WTC11 (cell line): ENCODE data around the gene PRSS27. TPM values are rescaled to one million over a fixed set of nuclear protein-coding genes. Genes with fewer than 3 reads are reported as not detected.

ENCODE experiments used
- ATAC-seq: fragments of 200-7000 bp; cut with Tn5 transposase; 2 replicates; pipeline ENCODE4 v1.10.0; 2021; ENCODE audit warnings: mild to moderate bottlenecking, moderate library complexity
- CTCF ChIA-PET: fragments of 300-600 bp; sonication (Branson Sonifier 250); formaldehyde crosslinking; loops from one replicate; lab custom pipeline; 2021; ENCODE audit warnings: antibody characterized with exemption; lab: Charles Lee
- POLR2A ChIA-PET: fragments of 350-600 bp; sonication (Branson Sonifier 250); formaldehyde crosslinking; loops from one replicate; lab custom pipeline; 2021; ENCODE audit warnings: antibody characterized with exemption; lab: Charles Lee
- DNase-seq: peaks from one replicate; pipeline ENCODE4 v3.0.0; 2021; ENCODE audit warnings: low spot score
- H3K27ac Mint-ChIP-seq: 2 replicates; pipeline ENCODE4 v1.8.0; 2021; ENCODE audit warnings: mixed read lengths
- H3K27me3 Mint-ChIP-seq: 2 replicates; pipeline ENCODE4 v1.8.0; 2021; ENCODE audit warnings: low read depth, mild to moderate bottlenecking, moderate library complexity, mixed read lengths
- H3K36me3 Mint-ChIP-seq: 2 replicates; pipeline ENCODE4 v1.8.0; 2021; ENCODE audit warnings: mixed read lengths
- H3K4me1 Mint-ChIP-seq: 2 replicates; pipeline ENCODE4 v1.8.0; 2022; ENCODE audit warnings: mixed read lengths
- H3K4me3 Mint-ChIP-seq: 2 replicates; pipeline ENCODE4 v1.8.0; 2021; ENCODE audit warnings: mild to moderate bottlenecking, moderate library complexity, mixed read lengths
- H3K9me3 Mint-ChIP-seq: 2 replicates; pipeline ENCODE4 v1.8.0; 2021; ENCODE audit warnings: mixed read lengths
- CBFB ChIP-seq: sonication (generic); formaldehyde crosslinking; IDR thresholded peaks from 2 replicates; pipeline ENCODE4 v1.8.1; 2022; ENCODE audit warnings: mild to moderate bottlenecking, low read depth, missing genetic modification reagents
- FOXJ3 ChIP-seq: sonication (generic); formaldehyde crosslinking; IDR thresholded peaks from 2 replicates; pipeline ENCODE4 v1.9.0; 2021; ENCODE audit warnings: missing genetic modification reagents, mild to moderate bottlenecking, borderline replicate concordance
- FOXP1 ChIP-seq: sonication (generic); formaldehyde crosslinking; IDR thresholded peaks from 2 replicates; pipeline ENCODE4 v1.8.0; 2022; ENCODE audit warnings: missing genetic modification reagents, mild to moderate bottlenecking, moderate library complexity, borderline replicate concordance
- GRHL2 ChIP-seq: fragments of 250-450 bp; sonication (Bioruptor Pico); IDR thresholded peaks from 2 replicates; pipeline ENCODE4 v1.8.0; 2022; ENCODE audit warnings: mild to moderate bottlenecking, moderate library complexity; ENCODE audit not compliant: insufficient replicate concordance, severe bottlenecking
- GTF2I ChIP-seq: fragments of 250-450 bp; sonication (Bioruptor Pico); conservative IDR thresholded peaks from 2 replicates; pipeline ENCODE4 v1.4.0; 2021; ENCODE audit warnings: mild to moderate bottlenecking
- NFYB ChIP-seq: sonication (generic); formaldehyde crosslinking; conservative IDR thresholded peaks from 2 replicates; pipeline ENCODE4 v1.8.0; 2022; ENCODE audit warnings: low read depth, missing genetic modification reagents
- RELA ChIP-seq: sonication (generic); formaldehyde crosslinking; IDR thresholded peaks from 2 replicates; pipeline ENCODE4 v1.8.1; 2022; ENCODE audit warnings: missing genetic modification reagents, mild to moderate bottlenecking, borderline replicate concordance
- TEAD4 ChIP-seq: sonication (generic); formaldehyde crosslinking; IDR thresholded peaks from 2 replicates; pipeline ENCODE4 v1.8.0; 2022; ENCODE audit warnings: mild to moderate bottlenecking, missing genetic modification reagents
- ZNF138 ChIP-seq: sonication (generic); formaldehyde crosslinking; conservative IDR thresholded peaks from 2 replicates; pipeline ENCODE4 v1.8.1; 2022; ENCODE audit warnings: mild to moderate bottlenecking, moderate library complexity, missing genetic modification reagents
- ZNF671 ChIP-seq: fragments of 250-450 bp; sonication (Bioruptor Pico); IDR thresholded peaks from 2 replicates; pipeline ENCODE4 v1.8.0; 2021; ENCODE audit warnings: mild to moderate bottlenecking
- total RNA-seq: library from RNA; stranded (reverse); gene quantifications from 3 replicates; pipeline ENCODE4 v1.2.3, GENCODE V29; 2021
- TF ChIP-seq, protein P1 (sequence below): fragments of 250-450 bp; sonication (Bioruptor Pico); IDR thresholded peaks from 2 replicates; pipeline ENCODE4 v1.9.0; 2021; ENCODE audit warnings: mild to moderate bottlenecking
- TF ChIP-seq, protein P2 (sequence below): sonication (generic); formaldehyde crosslinking; IDR thresholded peaks from 2 replicates; pipeline ENCODE4 v1.8.0; 2022; ENCODE audit warnings: mild to moderate bottlenecking, missing genetic modification reagents
- TF ChIP-seq, protein P3 (sequence below): fragments of 250-450 bp; sonication (Bioruptor Pico); IDR thresholded peaks from 2 replicates; pipeline ENCODE4 v2.1.2; 2022; ENCODE audit warnings: mild to moderate bottlenecking, moderate library complexity
- TF ChIP-seq, protein P4 (sequence below): sonication (generic); formaldehyde crosslinking; IDR thresholded peaks from 2 replicates; pipeline ENCODE4 v1.8.0; 2022; ENCODE audit warnings: mild to moderate bottlenecking, missing genetic modification reagents
- TF ChIP-seq, protein P5 (sequence below): sonication (generic); formaldehyde crosslinking; IDR thresholded peaks from 2 replicates; pipeline ENCODE4 v1.8.1; 2023; ENCODE audit warnings: mild to moderate bottlenecking, missing genetic modification reagents, moderate library complexity
- TF ChIP-seq, protein P6 (sequence below): sonication (generic); formaldehyde crosslinking; IDR thresholded peaks from 2 replicates; pipeline ENCODE4 v1.8.1; 2022; ENCODE audit warnings: mild to moderate bottlenecking, missing genetic modification reagents, moderate library complexity, borderline replicate concordance
- TF ChIP-seq, protein P7 (sequence below): sonication (generic); formaldehyde crosslinking; IDR thresholded peaks from 2 replicates; pipeline ENCODE4 v1.8.1; 2023; ENCODE audit warnings: mild to moderate bottlenecking, missing genetic modification reagents
- TF ChIP-seq, protein P8 (sequence below): sonication (generic); formaldehyde crosslinking; IDR thresholded peaks from 2 replicates; pipeline ENCODE4 v1.8.1; 2022; ENCODE audit warnings: low read depth, mild to moderate bottlenecking, moderate library complexity, missing genetic modification reagents, borderline replicate concordance

The PRSS27 gene
- total RNA-seq, 1 experiment from 2014 or later, result 5.1 TPM

DNA sequence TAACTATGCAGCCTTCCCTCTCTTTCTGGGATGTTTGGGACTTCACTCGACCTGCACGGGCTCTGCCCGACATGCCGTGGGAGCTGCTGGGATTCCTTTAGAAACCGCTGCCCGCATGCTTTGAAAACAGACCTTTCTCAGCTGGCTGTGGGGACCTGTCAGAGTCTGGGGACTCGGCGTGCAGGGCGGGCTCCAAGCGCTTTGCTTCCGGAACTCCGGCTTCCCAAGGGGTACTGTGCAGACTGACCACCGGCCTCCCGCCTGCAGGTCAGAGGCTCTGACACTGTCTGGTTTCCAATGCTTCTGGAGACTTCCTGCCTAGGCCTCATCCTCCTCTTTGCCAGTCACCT is 11.8 kb downstream of the PRSS27 start (continued):
- TF ChIP-seq, protein P1, sequence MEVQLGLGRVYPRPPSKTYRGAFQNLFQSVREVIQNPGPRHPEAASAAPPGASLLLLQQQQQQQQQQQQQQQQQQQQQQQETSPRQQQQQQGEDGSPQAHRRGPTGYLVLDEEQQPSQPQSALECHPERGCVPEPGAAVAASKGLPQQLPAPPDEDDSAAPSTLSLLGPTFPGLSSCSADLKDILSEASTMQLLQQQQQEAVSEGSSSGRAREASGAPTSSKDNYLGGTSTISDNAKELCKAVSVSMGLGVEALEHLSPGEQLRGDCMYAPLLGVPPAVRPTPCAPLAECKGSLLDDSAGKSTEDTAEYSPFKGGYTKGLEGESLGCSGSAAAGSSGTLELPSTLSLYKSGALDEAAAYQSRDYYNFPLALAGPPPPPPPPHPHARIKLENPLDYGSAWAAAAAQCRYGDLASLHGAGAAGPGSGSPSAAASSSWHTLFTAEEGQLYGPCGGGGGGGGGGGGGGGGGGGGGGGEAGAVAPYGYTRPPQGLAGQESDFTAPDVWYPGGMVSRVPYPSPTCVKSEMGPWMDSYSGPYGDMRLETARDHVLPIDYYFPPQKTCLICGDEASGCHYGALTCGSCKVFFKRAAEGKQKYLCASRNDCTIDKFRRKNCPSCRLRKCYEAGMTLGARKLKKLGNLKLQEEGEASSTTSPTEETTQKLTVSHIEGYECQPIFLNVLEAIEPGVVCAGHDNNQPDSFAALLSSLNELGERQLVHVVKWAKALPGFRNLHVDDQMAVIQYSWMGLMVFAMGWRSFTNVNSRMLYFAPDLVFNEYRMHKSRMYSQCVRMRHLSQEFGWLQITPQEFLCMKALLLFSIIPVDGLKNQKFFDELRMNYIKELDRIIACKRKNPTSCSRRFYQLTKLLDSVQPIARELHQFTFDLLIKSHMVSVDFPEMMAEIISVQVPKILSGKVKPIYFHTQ, result no peak
- TF ChIP-seq, protein P2, sequence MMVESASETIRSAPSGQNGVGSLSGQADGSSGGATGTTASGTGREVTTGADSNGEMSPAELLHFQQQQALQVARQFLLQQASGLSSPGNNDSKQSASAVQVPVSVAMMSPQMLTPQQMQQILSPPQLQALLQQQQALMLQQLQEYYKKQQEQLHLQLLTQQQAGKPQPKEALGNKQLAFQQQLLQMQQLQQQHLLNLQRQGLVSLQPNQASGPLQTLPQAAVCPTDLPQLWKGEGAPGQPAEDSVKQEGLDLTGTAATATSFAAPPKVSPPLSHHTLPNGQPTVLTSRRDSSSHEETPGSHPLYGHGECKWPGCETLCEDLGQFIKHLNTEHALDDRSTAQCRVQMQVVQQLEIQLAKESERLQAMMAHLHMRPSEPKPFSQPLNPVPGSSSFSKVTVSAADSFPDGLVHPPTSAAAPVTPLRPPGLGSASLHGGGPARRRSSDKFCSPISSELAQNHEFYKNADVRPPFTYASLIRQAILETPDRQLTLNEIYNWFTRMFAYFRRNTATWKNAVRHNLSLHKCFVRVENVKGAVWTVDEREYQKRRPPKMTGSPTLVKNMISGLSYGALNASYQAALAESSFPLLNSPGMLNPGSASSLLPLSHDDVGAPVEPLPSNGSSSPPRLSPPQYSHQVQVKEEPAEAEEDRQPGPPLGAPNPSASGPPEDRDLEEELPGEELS (CRISPR knock-in tag), result no peak
- TF ChIP-seq ZNF138 (CRISPR knock-in tag), result no peak

DNA sequence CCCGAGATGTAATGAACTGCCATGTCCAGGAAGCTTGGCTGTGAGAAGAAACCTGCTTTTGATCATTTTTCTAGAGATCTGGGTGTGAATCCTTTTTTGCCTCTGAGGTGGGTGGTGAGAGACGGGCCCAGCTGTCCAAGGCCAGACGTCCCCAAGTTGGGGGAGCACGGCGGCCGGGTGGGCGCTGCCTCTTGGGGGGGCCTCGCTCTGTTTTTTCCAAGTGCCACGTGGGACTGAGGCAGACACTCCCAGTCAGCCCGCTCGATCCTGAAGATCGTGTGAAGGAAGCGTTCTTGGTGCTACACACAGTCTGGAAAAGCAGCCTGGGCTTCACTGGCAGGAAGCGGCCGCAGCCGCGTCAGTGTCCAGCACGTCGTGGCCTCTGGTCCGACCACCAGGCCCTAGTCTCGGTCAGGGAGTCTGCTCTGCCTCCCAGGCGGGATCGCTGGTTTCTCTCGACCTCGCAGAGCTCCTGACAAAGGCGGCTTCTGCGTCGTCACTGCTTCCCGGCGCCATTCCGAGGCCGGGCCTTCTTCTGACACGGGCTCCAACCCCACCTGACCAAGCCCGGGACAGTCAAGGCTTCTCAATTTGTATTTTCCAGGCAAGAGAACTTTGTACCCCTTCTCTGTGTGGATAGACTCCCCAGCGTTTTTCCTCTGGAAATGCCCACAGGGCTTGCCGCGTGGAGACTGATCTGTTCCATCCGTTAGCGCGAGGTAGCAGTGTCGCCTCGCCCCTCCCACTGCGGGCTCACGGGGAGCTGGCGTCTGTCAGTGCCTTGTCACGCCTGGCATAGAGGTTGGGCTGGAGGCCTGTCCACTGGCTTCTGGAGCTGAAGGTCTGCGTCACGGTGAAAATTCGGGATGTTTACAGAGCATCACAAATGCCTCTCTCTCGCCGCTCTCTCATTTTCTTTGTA is 12.4 kb downstream of the PRSS27 start:
- Mint-ChIP-seq H3K27me3 (no peaks in the 10 kb centered on the region), H3K4me1 (no peaks in the 10 kb centered on the region), H3K36me3 (peaks cover 10% of the 10 kb centered on the region), H3K27ac (no peak overlapping the region), H3K9me3 (no peaks in the 10 kb centered on the region), H3K4me3 (no peak overlapping the region)
- DNase-seq (no peak), ATAC-seq (no peak)
- POLR2A ChIA-PET, result interaction anchor here (1.2 kb wide), 1 partner anchor 15 kb away, joined by 4 read pairs; no protein-coding TSS in a partner anchor
- CTCF ChIA-PET, result no interaction called here
- TF ChIP-seq, protein P3, sequence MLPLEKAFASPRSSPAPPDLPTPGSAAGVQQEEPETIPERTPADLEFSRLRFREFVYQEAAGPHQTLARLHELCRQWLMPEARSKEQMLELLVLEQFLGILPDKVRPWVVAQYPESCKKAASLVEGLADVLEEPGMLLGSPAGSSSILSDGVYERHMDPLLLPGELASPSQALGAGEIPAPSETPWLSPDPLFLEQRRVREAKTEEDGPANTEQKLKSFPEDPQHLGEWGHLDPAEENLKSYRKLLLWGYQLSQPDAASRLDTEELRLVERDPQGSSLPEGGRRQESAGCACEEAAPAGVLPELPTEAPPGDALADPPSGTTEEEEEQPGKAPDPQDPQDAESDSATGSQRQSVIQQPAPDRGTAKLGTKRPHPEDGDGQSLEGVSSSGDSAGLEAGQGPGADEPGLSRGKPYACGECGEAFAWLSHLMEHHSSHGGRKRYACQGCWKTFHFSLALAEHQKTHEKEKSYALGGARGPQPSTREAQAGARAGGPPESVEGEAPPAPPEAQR (CRISPR knock-in tag), result no peak
- TF ChIP-seq, protein P4, sequence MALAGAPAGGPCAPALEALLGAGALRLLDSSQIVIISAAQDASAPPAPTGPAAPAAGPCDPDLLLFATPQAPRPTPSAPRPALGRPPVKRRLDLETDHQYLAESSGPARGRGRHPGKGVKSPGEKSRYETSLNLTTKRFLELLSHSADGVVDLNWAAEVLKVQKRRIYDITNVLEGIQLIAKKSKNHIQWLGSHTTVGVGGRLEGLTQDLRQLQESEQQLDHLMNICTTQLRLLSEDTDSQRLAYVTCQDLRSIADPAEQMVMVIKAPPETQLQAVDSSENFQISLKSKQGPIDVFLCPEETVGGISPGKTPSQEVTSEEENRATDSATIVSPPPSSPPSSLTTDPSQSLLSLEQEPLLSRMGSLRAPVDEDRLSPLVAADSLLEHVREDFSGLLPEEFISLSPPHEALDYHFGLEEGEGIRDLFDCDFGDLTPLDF (CRISPR knock-in tag), result no peak
- TF ChIP-seq GTF2I (no peak), FOXP1 (CRISPR knock-in tag) (no peak), NFYB (CRISPR knock-in tag) (no peak), FOXJ3 (no peak), ZNF671 (CRISPR knock-in tag) (no peak), CBFB (CRISPR knock-in tag) (no peak), TEAD4 (CRISPR knock-in tag) (no peak), RELA (CRISPR knock-in tag) (no peak), GRHL2 (CRISPR knock-in tag) (no peak)
- TF ChIP-seq, protein P5, sequence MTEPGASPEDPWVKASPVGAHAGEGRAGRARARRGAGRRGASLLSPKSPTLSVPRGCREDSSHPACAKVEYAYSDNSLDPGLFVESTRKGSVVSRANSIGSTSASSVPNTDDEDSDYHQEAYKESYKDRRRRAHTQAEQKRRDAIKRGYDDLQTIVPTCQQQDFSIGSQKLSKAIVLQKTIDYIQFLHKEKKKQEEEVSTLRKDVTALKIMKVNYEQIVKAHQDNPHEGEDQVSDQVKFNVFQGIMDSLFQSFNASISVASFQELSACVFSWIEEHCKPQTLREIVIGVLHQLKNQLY (CRISPR knock-in tag), result no peak
- TF ChIP-seq, protein P6, sequence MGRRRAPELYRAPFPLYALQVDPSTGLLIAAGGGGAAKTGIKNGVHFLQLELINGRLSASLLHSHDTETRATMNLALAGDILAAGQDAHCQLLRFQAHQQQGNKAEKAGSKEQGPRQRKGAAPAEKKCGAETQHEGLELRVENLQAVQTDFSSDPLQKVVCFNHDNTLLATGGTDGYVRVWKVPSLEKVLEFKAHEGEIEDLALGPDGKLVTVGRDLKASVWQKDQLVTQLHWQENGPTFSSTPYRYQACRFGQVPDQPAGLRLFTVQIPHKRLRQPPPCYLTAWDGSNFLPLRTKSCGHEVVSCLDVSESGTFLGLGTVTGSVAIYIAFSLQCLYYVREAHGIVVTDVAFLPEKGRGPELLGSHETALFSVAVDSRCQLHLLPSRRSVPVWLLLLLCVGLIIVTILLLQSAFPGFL (CRISPR knock-in tag), result no peak
- TF ChIP-seq, protein P7, sequence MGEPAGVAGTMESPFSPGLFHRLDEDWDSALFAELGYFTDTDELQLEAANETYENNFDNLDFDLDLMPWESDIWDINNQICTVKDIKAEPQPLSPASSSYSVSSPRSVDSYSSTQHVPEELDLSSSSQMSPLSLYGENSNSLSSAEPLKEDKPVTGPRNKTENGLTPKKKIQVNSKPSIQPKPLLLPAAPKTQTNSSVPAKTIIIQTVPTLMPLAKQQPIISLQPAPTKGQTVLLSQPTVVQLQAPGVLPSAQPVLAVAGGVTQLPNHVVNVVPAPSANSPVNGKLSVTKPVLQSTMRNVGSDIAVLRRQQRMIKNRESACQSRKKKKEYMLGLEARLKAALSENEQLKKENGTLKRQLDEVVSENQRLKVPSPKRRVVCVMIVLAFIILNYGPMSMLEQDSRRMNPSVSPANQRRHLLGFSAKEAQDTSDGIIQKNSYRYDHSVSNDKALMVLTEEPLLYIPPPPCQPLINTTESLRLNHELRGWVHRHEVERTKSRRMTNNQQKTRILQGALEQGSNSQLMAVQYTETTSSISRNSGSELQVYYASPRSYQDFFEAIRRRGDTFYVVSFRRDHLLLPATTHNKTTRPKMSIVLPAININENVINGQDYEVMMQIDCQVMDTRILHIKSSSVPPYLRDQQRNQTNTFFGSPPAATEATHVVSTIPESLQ (CRISPR knock-in tag), result no peak
- TF ChIP-seq, protein P8, sequence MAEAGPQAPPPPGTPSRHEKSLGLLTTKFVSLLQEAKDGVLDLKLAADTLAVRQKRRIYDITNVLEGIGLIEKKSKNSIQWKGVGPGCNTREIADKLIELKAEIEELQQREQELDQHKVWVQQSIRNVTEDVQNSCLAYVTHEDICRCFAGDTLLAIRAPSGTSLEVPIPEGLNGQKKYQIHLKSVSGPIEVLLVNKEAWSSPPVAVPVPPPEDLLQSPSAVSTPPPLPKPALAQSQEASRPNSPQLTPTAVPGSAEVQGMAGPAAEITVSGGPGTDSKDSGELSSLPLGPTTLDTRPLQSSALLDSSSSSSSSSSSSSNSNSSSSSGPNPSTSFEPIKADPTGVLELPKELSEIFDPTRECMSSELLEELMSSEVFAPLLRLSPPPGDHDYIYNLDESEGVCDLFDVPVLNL (CRISPR knock-in tag), result no peak
